HCT116 (cell line): ENCODE results near the gene TCF20.

Source experiments
- ATF3 ChIP-seq: IDR thresholded peaks from 2 replicates; pipeline ENCODE4 v1.6.1; 2012
- CTCF ChIP-seq, 3 experiments: fragments of 200-600 bp in 1 of 3; sonication (generic) in 1 of 3; IDR thresholded peaks in 2 of 3; conservative IDR thresholded peaks in 1 of 3; 2 replicates each; pipeline ENCODE4 v1.5.1; 2012 to 2017; ENCODE audit warnings: low read depth in 2 of 3, low read length in 2 of 3, antibody characterized with exemption in 1 of 3, borderline replicate concordance in 1 of 3, control low read depth in 1 of 3, mild to moderate bottlenecking in 1 of 3, mixed read lengths in 1 of 3, mixed run types in 1 of 3, moderate library complexity in 1 of 3; ENCODE audit not compliant: insufficient read depth in 1 of 3
- ELF1 ChIP-seq: IDR thresholded peaks from 2 replicates; pipeline ENCODE4 v1.6.1; 2012; ENCODE audit warnings: low read depth, borderline replicate concordance
- POLR2AphosphoS5 ChIP-seq: IDR thresholded peaks from 2 replicates; pipeline ENCODE4 v1.6.1; 2011; ENCODE audit warnings: mild to moderate bottlenecking, low read depth, low read length, moderate library complexity
- SIN3A ChIP-seq: IDR thresholded peaks from 2 replicates; pipeline ENCODE4 v1.6.1; 2012; ENCODE audit warnings: low read depth
- YY1 ChIP-seq: IDR thresholded peaks from 2 replicates; pipeline ENCODE4 v1.6.1; 2011; ENCODE audit warnings: low read length, low read depth, moderate library complexity, mild to moderate bottlenecking; ENCODE audit not compliant: insufficient replicate concordance; ENCODE audit errors: extremely low read depth

- no peak for TF ChIP-seq CTCF (IDR thresholded peaks at IDR 0.05 in 2 of 3, conservative IDR thresholded peaks at IDR 0.05 in 1 of 3; ENCODE audit: borderline replicate concordance in 1 of 3, insufficient read depth in 1 of 3, low read depth in 2 of 3, low read length in 2 of 3)
- no peak for TF ChIP-seq POLR2AphosphoS5
- TF ChIP-seq YY1: no peak
- no peak for TF ChIP-seq ATF3
- TF ChIP-seq ELF1: no peak
- TF ChIP-seq SIN3A: no peak
Measured at GRCh38 chr22:42317691-42318547, 47.5 kb upstream of the TCF20 start.
